PC-3 (cell line): ENCODE data around the gene FBXO44. TPM values are rescaled to one million over a fixed set of nuclear protein-coding genes. Genes with fewer than 3 reads are reported as not detected.

ENCODE experiments used
- ATAC-seq: fragments of 200-7000 bp; cut with Tn5 transposase; 2 replicates; pipeline ENCODE4 v1.9.1; 2020; ENCODE audit warnings: mild to moderate bottlenecking, moderate library complexity
- BruUV-seq: library from RNA; stranded (reverse); fragments of 400-500 nt; replicated peaks from 2 replicates; lab custom pipeline; 2021; lab: Mats Ljungman, UMichigan
- CTCF ChIA-PET: fragments of 300-600 bp; sonication (Branson Sonifier 250); formaldehyde crosslinking; loops from one replicate; lab custom pipeline; 2022; ENCODE audit warnings: antibody characterized with exemption; lab: Charles Lee
- POLR2A ChIA-PET: fragments of 300-600 bp; sonication (Branson Sonifier 250); formaldehyde crosslinking; loops from one replicate; lab custom pipeline; 2022; ENCODE audit warnings: antibody characterized with exemption; ENCODE audit not compliant: unreplicated experiment; lab: Charles Lee
- DNase-seq: peaks from one replicate; pipeline ENCODE4 v3.0.0-alpha.2; 2015
- H2AFZ ChIP-seq: fragments of 300-600 bp; sonication (generic); 2 replicates; pipeline ENCODE4 v1.6.0; 2016; ENCODE audit warnings: antibody characterized with exemption, low read length
- H3F3A ChIP-seq: fragments of 300-600 bp; sonication (generic); one replicate; pipeline ENCODE4 v1.6.0; 2017; ENCODE audit warnings: antibody characterized with exemption, low read length, control low read depth, mild to moderate bottlenecking; ENCODE audit not compliant: unreplicated experiment
- H3K27ac ChIP-seq: fragments of 300-600 bp; sonication (generic); 2 replicates; pipeline ENCODE4 v1.5.1; 2016; ENCODE audit warnings: mild to moderate bottlenecking, low read length
- H3K27me3 ChIP-seq: fragments of 300-600 bp; sonication (generic); 2 replicates; pipeline ENCODE4 v1.6.1; 2016; ENCODE audit warnings: low read length, mixed read lengths
- H3K36me3 ChIP-seq: fragments of 300-600 bp; sonication (generic); 2 replicates; pipeline ENCODE4 v1.6.1; 2016; ENCODE audit warnings: low read depth, mixed run types, low read length, mixed read lengths
- H3K4me1 ChIP-seq: fragments of 300-600 bp; sonication (generic); 2 replicates; pipeline ENCODE4 v1.5.1; 2016; ENCODE audit warnings: low read length; ENCODE audit not compliant: insufficient read depth
- H3K4me2 ChIP-seq: fragments of 300-600 bp; sonication (generic); 2 replicates; pipeline ENCODE4 v1.6.0; 2016; ENCODE audit warnings: low read length
- H3K4me3 ChIP-seq: fragments of 300-600 bp; sonication (generic); 2 replicates; pipeline ENCODE4 v1.5.1; 2016; ENCODE audit warnings: mild to moderate bottlenecking, low read length, mixed read lengths
- H3K79me2 ChIP-seq: fragments of 300-600 bp; sonication (generic); 2 replicates; pipeline ENCODE4 v1.6.1; 2017; ENCODE audit warnings: low read length, mixed read lengths
- H3K9ac ChIP-seq: fragments of 300-600 bp; sonication (generic); 2 replicates; pipeline ENCODE4 v1.6.0; 2016; ENCODE audit warnings: mild to moderate bottlenecking, low read length
- H3K9me2 ChIP-seq: fragments of 300-600 bp; sonication (generic); replicated peaks from 2 replicates; pipeline ENCODE4 v1.6.1; 2016; ENCODE audit warnings: mixed run types, low read length, mixed read lengths
- H3K9me3 ChIP-seq: fragments of 300-600 bp; sonication (generic); 2 replicates; pipeline ENCODE4 v1.6.1; 2016; ENCODE audit warnings: low read length, mixed read lengths
- H4K20me1 ChIP-seq: fragments of 300-600 bp; sonication (generic); 2 replicates; pipeline ENCODE4 v1.6.1; 2016; ENCODE audit warnings: low read length, mixed read lengths
- CTCF ChIP-seq: fragments of 300-600 bp; sonication (generic); conservative IDR thresholded peaks from 2 replicates; pipeline ENCODE4 v1.5.1; 2017; ENCODE audit warnings: antibody characterized with exemption, low read depth, mild to moderate bottlenecking, low read length
- EZH2 ChIP-seq: fragments of 300-600 bp; sonication (generic); IDR thresholded peaks from one replicate; pipeline ENCODE4 v1.6.1; 2017; ENCODE audit warnings: antibody characterized with exemption, mild to moderate bottlenecking, low read length; ENCODE audit not compliant: unreplicated experiment
- EZH2phosphoT487 ChIP-seq: fragments of 300-600 bp; sonication (generic); IDR thresholded peaks from 2 replicates; pipeline ENCODE4 v1.6.1; 2018; ENCODE audit warnings: mild to moderate bottlenecking, antibody characterized with exemption, low read length, borderline replicate concordance
- intact Hi-C: fragments of 100-400 bp; cut with micrococcal nuclease; formaldehyde crosslinking; loops from 2 replicates; pipeline ENCODE4 v1.9.0; 2023
- total RNA-seq: library from RNA; depleted of rRNA; stranded (reverse); fragments of >200 nt; gene quantifications from 2 replicates; pipeline ENCODE4 v1.2.3, GENCODE V29; 2014

Gene FBXO44
- total RNA-seq, 1 experiment from 2014 or later = 23.5 TPM

DNA sequence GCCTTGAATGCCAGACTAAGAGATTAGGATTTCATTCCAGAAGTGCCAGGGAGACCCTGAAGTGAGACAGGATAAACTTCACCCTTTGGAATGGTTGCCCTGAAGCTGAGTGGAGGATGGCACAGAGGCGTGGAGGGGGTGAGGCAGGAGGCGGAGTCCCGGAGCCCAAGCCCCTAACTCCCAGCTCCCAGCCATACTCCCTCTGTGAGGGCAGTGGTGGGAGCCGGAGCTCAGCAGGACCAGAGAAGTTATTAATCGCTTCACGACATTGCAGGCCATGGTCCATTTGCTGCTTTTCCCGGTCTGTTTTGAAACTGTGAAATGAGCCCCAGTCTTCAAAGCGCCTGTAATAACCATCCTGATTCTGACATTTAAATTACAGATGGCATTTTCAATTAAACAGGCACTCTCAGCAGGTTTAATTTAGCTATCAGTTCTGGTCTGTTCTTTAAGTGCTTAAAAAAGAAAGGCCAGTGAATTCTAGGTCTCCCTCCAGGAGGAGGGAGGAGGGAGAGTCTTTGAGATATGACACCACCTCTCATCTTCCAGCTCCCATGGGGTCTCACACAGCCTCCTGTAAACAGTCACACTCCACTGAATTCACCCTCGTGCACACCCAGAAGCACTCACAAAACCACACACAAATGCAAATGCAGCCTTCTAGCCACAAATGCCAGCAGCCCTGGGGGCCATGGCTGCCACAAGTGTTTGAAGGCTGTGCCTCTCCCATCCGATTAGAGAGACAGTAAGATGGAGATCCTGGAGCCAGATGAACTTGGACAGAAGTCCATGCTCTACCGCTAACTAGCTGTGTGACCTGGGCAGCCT, 20.1 kb upstream of the FBXO44 start:
- Histone ChIP-seq H3K9me3 (no peaks in the 10 kb centered on the region), H4K20me1 (no peaks in the 10 kb centered on the region), H3K9me2 (no peaks in the 10 kb centered on the region), H3K4me3 (no peak overlapping the region), H3K27me3 (peaks cover 40% of the 10 kb centered on the region), H2AFZ (no peak overlapping the region), H3K79me2 (no peaks in the 10 kb centered on the region), H3K9ac (no peak overlapping the region), H3K4me2 (no peak overlapping the region), H3K4me1 (no peaks in the 10 kb centered on the region), H3K36me3 (no peaks in the 10 kb centered on the region), H3F3A (no peaks in the 10 kb centered on the region), H3K27ac (no peak overlapping the region)
- ChIA-PET POLR2A (no interaction called here), CTCF (no interaction called here)
- no TSS peak for BruUV-seq
- intact Hi-C loops = no loop called here
- DNase-seq (no peak), ATAC-seq (no peak)
- TF ChIP-seq EZH2 (no peak), EZH2phosphoT487 (no peak)

GRCh38 chr1:11638121-11638520, 16.6 kb upstream of the FBXO44 start:
- CTCF ChIA-PET = no interaction called here
- intact Hi-C loops = no loop called here
- POLR2A ChIA-PET = no interaction called here

GRCh38 chr1:11639372-11639771, 15.3 kb upstream of the FBXO44 start:
- ChIA-PET CTCF (no interaction called here), POLR2A (no interaction called here)
- H4K20me1 ChIP-seq = no peaks in the 10 kb centered on the region
- no peaks in the 10 kb centered on the region for H3K9me2 ChIP-seq
- H3K9me3 ChIP-seq = no peaks in the 10 kb centered on the region
- no peaks in the 10 kb centered on the region for H3K79me2 ChIP-seq
- BruUV-seq = no TSS peak
- TF ChIP-seq EZH2phosphoT487 (no peak), CTCF (no peak), EZH2 (no peak)
- ATAC-seq = no peak
- no peaks in the 10 kb centered on the region for H3F3A ChIP-seq
- H3K27me3 ChIP-seq = peaks cover 23% of the 10 kb centered on the region
- no peak for DNase-seq
- no peaks in the 10 kb centered on the region for H3K4me1 ChIP-seq
- no peak overlapping the region for H3K4me2 ChIP-seq
- H3K4me3 ChIP-seq = no peak overlapping the region
- H3K27ac ChIP-seq = no peak overlapping the region
- H3K36me3 ChIP-seq = no peaks in the 10 kb centered on the region
- H2AFZ ChIP-seq = no peak overlapping the region
- H3K9ac ChIP-seq = no peak overlapping the region
- intact Hi-C loops = no loop called here

More at GRCh38 chr1:11638121-11638520, 16.6 kb upstream of the FBXO44 start:
- Histone ChIP-seq H3K27me3 (peaks cover 23% of the 10 kb centered on the region), H3K9me3 (no peaks in the 10 kb centered on the region), H3K36me3 (no peaks in the 10 kb centered on the region), H3K9ac (no peak overlapping the region), H2AFZ (no peak overlapping the region), H3K9me2 (no peaks in the 10 kb centered on the region), H3K79me2 (no peaks in the 10 kb centered on the region), H4K20me1 (no peaks in the 10 kb centered on the region), H3K4me3 (no peak overlapping the region), H3K4me2 (no peak overlapping the region), H3K27ac (no peak overlapping the region), H3K4me1 (no peaks in the 10 kb centered on the region), H3F3A (no peaks in the 10 kb centered on the region)
- DNase-seq (no peak), ATAC-seq (no peak)
- no peak for TF ChIP-seq EZH2phosphoT487
- no peak for TF ChIP-seq CTCF
- no peak for TF ChIP-seq EZH2
- BruUV-seq = no TSS peak
